NCI-H526 (cell line): ENCODE results near the gene SRP72.
"Not testable (repeated sequence)": the region's sequence is repeated elsewhere in the genome, so short reads cannot be mapped to it uniquely, and the experiment has no call there.

Experiments used
- DNase-seq, 2 experiments: peaks; one replicate each; lab custom pipeline; 2025; lab: John Stamatoyannopoulos, UW

SRP72 gene, protein sequence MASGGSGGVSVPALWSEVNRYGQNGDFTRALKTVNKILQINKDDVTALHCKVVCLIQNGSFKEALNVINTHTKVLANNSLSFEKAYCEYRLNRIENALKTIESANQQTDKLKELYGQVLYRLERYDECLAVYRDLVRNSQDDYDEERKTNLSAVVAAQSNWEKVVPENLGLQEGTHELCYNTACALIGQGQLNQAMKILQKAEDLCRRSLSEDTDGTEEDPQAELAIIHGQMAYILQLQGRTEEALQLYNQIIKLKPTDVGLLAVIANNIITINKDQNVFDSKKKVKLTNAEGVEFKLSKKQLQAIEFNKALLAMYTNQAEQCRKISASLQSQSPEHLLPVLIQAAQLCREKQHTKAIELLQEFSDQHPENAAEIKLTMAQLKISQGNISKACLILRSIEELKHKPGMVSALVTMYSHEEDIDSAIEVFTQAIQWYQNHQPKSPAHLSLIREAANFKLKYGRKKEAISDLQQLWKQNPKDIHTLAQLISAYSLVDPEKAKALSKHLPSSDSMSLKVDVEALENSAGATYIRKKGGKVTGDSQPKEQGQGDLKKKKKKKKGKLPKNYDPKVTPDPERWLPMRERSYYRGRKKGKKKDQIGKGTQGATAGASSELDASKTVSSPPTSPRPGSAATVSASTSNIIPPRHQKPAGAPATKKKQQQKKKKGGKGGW

DNA sequence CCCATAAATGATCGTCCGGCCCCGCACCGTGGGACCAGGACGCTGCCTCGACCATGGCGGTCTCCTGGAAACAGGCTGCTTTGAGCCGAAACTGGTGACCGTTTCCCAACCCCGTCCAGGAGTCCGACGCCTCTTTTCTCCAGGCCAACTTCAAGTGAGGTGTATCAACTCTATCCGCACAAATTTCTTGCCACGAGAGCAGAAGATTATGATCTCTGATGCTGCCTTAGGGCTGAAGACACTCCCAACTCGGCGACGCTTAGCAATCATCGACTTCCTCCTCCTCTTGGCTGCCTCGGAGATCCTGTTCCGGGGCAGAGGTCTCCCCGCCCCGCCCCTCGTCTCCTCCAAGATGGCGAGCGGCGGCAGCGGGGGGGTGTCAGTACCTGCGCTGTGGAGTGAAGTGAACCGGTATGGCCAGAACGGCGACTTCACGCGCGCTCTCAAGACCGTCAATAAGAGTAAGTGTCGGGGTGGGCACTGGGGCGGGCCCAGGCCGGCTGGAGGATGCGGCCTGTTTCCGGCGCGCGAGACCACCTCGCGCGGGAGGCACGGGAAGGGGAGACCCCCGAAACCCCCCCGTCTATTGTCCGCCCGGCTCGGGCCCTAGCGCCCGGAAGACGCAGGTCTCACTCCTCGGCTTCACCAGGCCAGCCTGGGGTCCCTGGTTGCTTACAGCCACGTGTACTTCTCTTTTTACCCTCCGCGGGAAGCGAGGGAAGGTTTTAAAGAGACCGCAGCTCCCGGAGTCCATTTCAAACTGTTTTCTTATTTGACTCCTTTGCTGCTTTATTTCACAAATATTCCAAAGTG, at the start of gene SRP72:
Gene SRP72, plus strand, starts transcription at position 334 of the 813 bp plus-strand sequence. Its CDS starts 19 bp downstream, at position 353.
- DNase-seq, result peak; percentile 82 to 94

GRCh38 chr4:56424176-56424575, 43.2 kb upstream of the SRP72 start:
- DNase-seq, result no peak

- DNase-seq, result peak in 1 of 2 experiments; percentile 27
Observed at GRCh38 chr4:56424697-56425514, 42.5 kb upstream of the SRP72 start.

DNA sequence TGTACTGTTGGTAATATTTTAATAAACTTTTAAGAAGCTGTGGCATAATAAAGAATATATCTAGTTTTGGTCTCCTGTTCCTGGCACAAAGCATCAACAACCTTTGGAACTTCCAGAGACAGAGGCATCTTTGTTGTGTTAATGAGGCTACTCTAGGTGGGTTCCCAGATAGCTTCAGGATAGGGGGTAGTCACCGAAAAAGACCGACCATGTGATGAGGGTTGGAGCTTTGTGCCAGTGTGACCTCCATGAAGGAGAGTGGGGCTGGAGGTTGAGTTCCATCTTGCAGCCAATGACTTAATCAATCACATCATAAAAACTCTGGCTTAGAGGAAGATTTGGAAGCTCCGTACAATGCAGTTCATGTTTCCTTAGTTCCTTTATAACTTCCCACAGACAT, 41.9 kb upstream of the SRP72 start:
- no peak for DNase-seq

DNA sequence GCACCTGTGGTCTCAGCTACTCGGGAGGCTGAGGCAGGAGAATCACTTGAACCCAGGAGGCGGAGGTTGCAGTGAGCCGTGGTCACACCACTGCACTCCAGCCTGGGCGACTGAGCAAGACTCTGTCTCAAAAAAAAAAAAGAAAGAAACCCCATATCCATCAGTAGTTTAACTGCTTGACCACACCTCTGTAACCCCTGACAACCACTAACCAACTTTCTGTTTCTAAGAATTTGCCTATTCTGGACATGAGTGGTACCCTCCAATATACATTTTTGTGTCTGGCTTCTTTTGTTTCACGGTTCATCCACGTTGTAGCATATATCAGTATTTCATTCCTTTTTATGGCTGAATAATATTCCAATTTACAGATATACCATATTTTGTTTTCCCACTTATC, 41.1 kb upstream of the SRP72 start:
- no peak for DNase-seq

GRCh38 chr4:56427179-56427578, 40.2 kb upstream of the SRP72 start:
- DNase-seq, result no peak

GRCh38 chr4:56430203-56430602, 37.2 kb upstream of the SRP72 start:
- DNase-seq, result no peak

GRCh38 chr4:56433280-56433679, 34.1 kb upstream of the SRP72 start:
- DNase-seq, result no peak

DNA sequence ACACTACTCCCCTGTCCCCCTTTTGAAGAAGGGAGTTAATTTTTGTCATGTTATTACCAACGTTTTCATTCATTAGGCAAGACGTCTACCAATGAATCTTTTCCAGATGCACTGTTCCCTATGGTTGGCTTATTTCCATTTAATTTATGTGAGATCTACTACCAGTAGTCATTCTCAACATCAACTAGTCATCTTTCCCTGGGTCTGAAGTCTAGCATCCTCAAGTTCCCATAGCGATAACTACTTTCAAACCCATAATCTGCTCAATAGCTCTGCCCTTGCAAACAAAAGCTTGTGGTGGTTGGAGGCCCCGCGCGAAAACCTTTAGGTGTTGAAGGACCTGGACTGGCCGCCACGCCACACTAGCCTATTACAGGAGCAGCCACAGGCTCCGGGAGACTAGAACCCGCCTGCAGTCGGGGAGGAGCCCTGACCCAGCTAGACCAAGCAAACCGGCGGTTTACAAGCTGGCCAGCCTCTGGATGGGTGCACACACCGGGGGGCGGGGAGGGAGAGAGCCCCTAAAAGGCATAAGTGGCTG, 32.7 kb upstream of the SRP72 start:
- DNase-seq, result peak; percentile 70 to 86

DNA sequence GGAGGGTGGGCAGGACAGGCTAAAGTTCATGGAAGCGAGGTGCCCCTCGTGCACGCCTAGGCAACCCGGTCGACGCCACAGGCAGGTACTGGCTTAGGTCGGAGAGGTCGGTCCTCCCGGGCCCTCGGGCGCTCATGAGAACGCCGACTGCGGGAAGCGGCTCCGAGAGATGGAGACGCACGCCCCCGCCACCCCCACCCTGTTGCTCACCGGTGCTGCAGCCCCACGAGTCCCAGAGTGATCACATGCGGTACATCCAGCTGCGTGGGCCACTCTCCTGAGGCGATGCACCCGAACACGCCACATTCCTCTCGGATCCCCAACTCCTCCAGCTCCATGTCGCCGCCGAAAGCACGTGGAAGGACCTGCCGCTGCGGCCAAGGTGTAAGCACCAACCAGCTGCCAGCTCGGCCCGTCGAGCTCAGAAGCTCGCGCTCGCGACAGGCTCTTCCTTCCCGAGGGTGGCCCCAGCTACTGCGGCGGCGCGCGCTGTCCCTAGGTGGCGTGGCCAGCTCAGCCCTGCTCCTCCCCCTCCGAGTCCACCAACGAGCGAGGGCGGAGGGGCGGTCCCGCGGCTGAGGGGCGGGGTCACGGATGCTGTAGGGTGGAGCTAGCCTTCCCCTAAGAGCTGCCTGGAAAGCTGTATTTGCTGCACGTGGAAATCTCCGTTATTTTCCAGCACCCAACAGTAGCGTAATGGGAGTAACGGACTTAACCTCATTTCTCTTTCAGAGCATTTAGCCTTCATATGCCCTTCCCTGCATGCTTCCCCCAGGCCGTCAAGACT, 32.1 kb upstream of the SRP72 start, which contains the start of gene PPAT:
Gene PPAT, minus strand, starts transcription at position 476 of the 787 bp plus-strand sequence. Its CDS starts 138 bp downstream, at position 338.
- DNase-seq, result peak; percentile 97 to 98

GRCh38 chr4:56438766-56439165, 28.7 kb upstream of the SRP72 start:
- DNase-seq, result no peak

DNA sequence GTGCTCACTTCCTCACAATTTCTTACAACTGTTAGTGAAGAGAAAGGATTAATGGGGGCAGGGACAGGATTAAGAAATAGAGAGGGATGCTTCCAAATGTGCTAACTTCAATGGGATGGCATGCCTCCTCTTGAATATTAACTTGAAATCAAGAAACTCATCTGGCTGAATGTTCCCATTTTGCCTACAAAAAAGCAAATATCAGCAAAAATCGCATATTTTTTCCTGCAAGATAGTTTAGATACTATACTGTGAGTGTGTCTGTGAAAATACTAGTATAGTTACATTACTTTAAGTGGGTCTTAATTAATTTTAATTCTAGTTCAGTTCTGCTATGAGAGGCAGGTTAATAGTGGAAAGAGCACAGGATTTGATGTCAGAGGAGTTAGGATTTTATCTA, 26.4 kb upstream of the SRP72 start:
- DNase-seq, result no peak

GRCh38 chr4:56444719-56445118, 22.7 kb upstream of the SRP72 start:
- DNase-seq, result no peak

DNA sequence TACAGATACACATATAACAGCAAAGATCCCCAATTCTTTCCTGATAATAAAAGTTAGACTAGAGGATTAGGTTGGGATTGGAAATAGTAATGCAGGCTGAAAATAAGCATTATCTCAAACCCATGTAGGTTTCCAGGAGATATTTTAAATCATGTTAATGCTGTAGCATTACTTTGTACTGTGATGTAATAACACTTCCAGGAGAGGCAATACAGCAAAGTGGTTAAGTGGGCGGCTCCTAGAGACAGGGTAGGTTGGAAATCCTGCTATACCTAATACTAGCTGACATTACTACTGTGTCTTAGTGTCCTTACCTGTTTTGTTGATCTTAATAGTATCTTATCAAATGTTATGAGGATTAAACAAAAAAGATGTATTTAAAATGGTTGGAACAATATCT, 21.7 kb upstream of the SRP72 start:
- DNase-seq, result no peak

DNA sequence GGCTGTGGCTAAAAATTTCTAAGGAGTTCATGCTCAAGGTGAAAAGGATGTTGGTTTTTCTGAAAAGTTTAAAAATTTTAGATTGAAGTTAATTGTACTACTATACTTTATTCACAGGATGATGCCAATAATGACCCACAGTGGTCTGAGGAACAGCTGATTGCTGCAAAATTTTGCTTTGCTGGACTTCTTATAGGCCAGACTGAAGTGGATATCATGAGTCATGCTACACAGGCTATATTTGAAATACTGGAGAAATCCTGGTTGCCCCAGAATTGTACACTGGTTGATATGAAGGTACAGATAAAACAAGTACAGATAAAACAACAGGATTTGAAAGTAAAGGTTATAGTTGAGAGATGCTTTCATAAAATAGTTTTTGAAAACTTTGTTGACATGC, 19.1 kb upstream of the SRP72 start:
- DNase-seq, result no peak

DNA sequence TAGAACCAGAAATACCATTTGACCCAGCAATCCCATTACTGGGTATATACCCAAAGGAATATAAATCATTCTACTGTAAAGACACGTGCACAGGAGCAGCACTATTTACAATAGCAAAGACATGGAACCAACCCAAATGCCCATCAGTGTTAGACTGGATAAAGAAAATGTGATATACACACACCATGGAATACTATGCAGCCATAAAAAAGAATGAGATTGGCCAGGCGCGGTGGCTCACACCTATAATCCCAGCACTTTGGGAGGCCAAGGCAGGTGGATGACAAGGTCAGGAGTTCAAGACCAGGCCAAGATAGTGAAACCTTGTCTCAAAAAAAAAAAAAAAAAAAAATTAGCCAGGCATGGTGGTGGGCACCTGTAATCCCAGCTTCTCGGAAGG, 17.9 kb upstream of the SRP72 start:
- not testable (repeated sequence) for DNase-seq

GRCh38 chr4:56450342-56450741, 17.1 kb upstream of the SRP72 start:
- no peak for DNase-seq

- DNase-seq, result no peak
Observed at GRCh38 chr4:56460085-56460484, 7.3 kb upstream of the SRP72 start.

DNA sequence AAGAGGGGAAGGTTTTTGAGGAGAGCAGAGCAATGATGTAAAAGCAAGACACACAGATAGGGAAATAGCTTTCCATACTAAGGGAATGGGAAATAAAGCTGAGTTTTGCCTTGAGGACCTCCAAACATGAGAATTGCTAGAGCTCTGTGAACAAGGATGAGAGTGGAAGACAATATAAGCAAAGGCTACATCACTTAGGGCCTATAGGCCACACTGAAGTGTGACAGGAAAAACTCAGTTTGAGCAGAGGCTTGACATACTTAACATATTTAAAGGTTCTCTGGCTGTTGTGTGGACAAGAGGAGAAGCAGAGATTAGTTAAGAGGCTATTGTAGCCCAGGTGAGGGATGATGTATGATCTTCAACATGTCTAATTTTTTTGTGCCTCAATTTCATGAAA, 5.3 kb upstream of the SRP72 start:
- no peak for DNase-seq

- DNase-seq, result no peak
Observed at GRCh38 chr4:56463711-56464110, 3.7 kb upstream of the SRP72 start.
